ENCODE measurements around the gene NPFF.

DNA sequence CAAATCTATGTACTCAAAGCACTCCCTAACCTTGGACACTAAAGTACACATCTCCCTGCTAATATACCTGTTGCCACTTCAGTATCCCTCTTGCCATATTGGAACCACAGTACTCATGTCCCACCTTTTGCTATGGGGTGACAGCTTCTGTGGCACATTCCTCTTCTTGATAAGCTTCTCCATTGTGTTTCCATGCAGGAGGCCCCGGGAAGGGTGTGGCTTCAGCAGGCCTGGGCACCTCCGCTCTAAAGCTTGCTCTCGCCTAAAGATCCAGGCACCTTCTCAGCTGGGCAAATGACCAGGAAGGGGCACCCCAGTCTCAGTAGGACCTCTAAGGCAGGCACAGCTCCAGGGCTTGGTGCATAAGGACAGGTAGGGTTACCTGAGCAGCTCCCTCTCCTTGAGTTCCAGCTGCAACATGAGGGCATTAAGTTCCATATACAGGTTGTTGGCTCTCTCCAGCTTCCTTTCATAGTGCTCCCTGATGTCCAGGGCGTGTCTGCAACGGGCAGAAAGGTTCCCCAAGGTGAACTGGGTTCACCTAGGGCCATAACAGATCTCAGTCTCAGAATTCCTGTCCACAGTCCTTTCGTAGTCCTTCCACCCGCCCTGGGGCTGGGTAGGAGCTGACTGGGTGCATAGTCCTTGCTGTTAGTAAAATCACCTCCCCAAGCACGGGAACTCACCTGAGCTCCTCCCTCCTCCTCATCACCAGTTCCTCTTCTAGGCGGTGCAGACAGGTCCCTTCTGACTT lies 23.9 kb downstream of the NPFF start:
- no peak for TF ChIP-seq REST (IDR thresholded peaks at IDR 0.05)
- TF ChIP-seq CTCF (IDR thresholded peaks at IDR 0.05; ENCODE audit: low read depth, low read length, missing input control) = no peak
- no peak for TF ChIP-seq YY1 (IDR thresholded peaks at IDR 0.05)

Measured in liver (tissue), 2 donors.